Thyroid gland (tissue), 4 donors: Measurements from ENCODE around the gene BEAN1. TPM values are rescaled to one million over a fixed set of nuclear protein-coding genes. Genes with fewer than 3 reads are reported as not detected.

ENCODE experiments used
- DNase-seq, 2 donors: peaks; one replicate each; pipeline ENCODE4 v3.0.0-alpha.2; 2019
- H3K27ac ChIP-seq, 3 donors: fragments of 200-600 bp; sonication (generic); 1 replicate in 2 of 3; 2 replicates in 1 of 3; pipeline ENCODE4 v1.5.1; 2016 to 2019; ENCODE audit warnings: mild to moderate bottlenecking in 1 of 3, moderate library complexity in 1 of 3
- H3K27me3 ChIP-seq: fragments of 200-600 bp; sonication (generic); one replicate; pipeline ENCODE4 v1.5.1; 2019
- H3K36me3 ChIP-seq, 2 donors: fragments of 200-600 bp; sonication (generic); one replicate each; pipeline ENCODE4 v1.5.1; 2016 to 2019
- H3K4me1 ChIP-seq, 2 donors: fragments of 200-600 bp; sonication (generic); one replicate each; pipeline ENCODE4 v1.5.1; 2017 to 2019
- H3K4me3 ChIP-seq, 3 donors: fragments of 200-600 bp; sonication (generic); replicated peaks in 1 of 3; 1 replicate in 2 of 3; 2 replicates in 1 of 3; pipeline ENCODE4 v1.5.1; 2016; ENCODE audit warnings: mild to moderate bottlenecking in 1 of 3
- H3K9me3 ChIP-seq: fragments of 200-600 bp; sonication (generic); one replicate; pipeline ENCODE4 v1.5.1; 2017
- POLR2A ChIP-seq, 2 donors: fragments of 450-650 bp; IDR thresholded peaks; one replicate each; pipeline ENCODE4 v1.6.1; 2017; ENCODE audit warnings: antibody characterized with exemption in 2 of 2, mild to moderate bottlenecking in 2 of 2, moderate library complexity in 1 of 2
- WGBS, 2 donors: methylation state at CpG; one replicate each; pipeline ENCODE4 v1.1.5; 2017; 5-methylcytosine and 5-hydroxymethylcytosine counted together
- intact Hi-C: fragments of 100-400 bp; cut with DNase I; formaldehyde crosslinking; loops from one replicate; pipeline ENCODE4 v1.15.1; 2023
- total RNA-seq, 4 donors: library from RNA; depleted of rRNA; stranded (reverse); fragments of >200 nt; gene quantifications; one replicate each; pipeline ENCODE4 v1.2.3, GENCODE V29; 2016
- TF ChIP-seq, protein P1 (sequence below), 6 experiments: fragments of 200-600 bp in 3 of 6; fragments of 450-650 bp in 3 of 6; sonication (generic) in 3 of 6; IDR thresholded peaks; one replicate each; pipeline ENCODE4 v1.5.1; 2016 to 2019; ENCODE audit warnings: antibody characterized with exemption in 6 of 6, mild to moderate bottlenecking in 2 of 6, inconsistent platforms in 1 of 6, moderate library complexity in 1 of 6

BEAN1 gene
- total RNA-seq, 4 donors from 2014 or later: 0.38 to 0.54 TPM; not detected in 2

DNA sequence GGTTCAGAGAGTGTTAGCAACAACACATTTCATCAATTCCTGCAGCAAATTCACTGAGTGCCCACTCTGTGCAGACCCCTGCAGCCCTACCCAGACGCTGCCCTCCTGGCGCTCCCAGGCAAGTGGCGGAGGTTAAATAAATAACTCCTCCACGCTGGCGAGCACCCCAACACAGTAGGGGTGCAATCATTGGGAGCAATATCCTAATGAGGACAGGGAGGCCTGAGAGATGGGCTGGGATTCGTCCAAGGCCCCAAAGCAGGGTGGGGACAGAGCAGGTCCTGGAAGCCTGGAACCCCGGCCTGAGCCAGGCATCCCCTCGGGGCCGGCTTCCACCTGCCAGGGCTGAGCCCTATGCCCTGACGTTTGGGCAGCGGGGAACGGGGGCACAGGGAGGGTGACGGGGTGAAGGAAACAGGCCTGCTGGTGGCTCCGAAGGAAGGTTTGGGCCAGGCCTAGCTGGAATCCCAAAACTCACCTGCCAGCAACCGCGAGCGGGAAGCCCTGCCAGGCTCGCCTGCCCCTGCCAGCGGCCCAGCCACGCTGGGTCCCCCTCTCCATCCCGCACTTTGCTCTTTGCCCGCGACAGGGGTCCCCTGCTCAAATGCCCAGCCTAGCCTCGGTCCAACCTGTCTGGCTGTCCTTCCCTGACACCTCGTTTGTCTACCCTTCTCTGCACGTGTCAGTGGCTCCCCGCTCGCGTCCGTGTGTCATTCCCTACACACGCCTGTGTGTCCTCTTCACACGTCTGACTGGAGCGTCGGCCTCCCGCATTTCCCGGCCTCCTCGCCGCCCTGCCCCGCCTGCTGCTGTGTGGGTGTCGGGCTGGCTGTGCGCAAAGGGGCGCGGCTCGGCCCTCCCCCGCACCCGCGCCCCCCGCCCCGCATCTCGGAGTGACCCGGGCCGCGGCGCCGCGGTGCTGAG is 721 bp upstream of the BEAN1 start:
- TF ChIP-seq, protein P1, sequence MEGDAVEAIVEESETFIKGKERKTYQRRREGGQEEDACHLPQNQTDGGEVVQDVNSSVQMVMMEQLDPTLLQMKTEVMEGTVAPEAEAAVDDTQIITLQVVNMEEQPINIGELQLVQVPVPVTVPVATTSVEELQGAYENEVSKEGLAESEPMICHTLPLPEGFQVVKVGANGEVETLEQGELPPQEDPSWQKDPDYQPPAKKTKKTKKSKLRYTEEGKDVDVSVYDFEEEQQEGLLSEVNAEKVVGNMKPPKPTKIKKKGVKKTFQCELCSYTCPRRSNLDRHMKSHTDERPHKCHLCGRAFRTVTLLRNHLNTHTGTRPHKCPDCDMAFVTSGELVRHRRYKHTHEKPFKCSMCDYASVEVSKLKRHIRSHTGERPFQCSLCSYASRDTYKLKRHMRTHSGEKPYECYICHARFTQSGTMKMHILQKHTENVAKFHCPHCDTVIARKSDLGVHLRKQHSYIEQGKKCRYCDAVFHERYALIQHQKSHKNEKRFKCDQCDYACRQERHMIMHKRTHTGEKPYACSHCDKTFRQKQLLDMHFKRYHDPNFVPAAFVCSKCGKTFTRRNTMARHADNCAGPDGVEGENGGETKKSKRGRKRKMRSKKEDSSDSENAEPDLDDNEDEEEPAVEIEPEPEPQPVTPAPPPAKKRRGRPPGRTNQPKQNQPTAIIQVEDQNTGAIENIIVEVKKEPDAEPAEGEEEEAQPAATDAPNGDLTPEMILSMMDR (IDR thresholded peaks at IDR 0.05): no peak
- no peak for TF ChIP-seq POLR2A (IDR thresholded peaks at IDR 0.05)
- H3K36me3 ChIP-seq: no peaks in the 10 kb centered on the region
- H3K27ac ChIP-seq: no peak overlapping the region
- no peaks in the 10 kb centered on the region for H3K9me3 ChIP-seq
- DNase-seq: no peak
- H3K27me3 ChIP-seq: no peaks in the 10 kb centered on the region
- peaks cover 11 to 21% of the 10 kb centered on the region in 2 donors for H3K4me1 ChIP-seq
- peak overlapping the region in 1 of 3 donors; percentile 24 for H3K4me3 ChIP-seq
- 13 to 22% methylated on average over 32 to 33 of the region's 56 CpGs for WGBS, 2 donors
- intact Hi-C loops: no loop called here

DNA sequence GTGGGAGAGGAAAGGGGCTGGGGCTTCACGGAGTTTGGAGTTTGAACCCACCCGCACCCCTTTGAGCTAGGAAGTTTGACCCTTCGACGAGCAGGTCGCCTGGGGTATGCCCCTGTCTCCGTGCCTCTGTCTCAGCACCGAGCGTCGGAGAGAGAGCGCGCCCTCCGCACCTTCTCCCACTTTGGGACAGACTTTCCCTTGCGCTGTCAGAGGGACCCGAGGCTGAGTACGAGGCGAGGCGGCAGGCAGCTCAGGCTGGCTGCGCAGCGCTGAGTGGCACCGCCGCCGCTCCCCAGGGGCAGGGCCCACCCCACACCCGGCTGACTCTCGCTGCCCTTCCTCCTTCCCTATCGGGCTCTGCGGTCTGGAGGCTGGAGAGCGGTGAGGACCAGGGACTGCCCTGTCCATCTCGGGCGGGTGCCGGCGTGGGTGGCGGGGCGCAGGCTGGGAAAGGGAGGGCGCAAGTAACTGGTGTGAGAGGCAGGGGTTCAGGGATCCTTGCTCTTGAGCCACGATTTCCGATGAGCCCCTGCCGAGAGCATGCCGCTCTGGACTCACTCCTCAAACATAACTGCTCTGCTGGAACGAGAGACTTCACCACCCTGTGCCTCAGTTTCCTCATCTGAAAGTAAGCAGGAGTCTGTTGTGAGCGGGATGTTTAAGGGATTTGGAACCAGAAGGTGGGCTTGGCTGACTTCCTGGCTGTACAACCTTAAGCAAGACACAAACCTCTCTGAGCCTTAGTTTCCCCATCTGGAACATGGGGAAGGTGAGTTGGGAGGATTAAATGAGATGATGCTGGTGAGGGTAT is 981 bp downstream of the BEAN1 start:
- 9 to 12% methylated on average over 13 to 14 of the region's 40 CpGs for WGBS, 2 donors
- Histone ChIP-seq H3K4me3 (peak overlapping the region in 1 of 3 donors; percentile 59), H3K9me3 (no peaks in the 10 kb centered on the region), H3K27ac (no peak overlapping the region), H3K36me3 (no peaks in the 10 kb centered on the region), H3K4me1 (peaks cover 11 to 21% of the 10 kb centered on the region in 2 donors), H3K27me3 (no peaks in the 10 kb centered on the region)
- intact Hi-C loops: no loop called here
- peak; percentile 40 to 43 for DNase-seq
- TF ChIP-seq, protein P1 (IDR thresholded peaks at IDR 0.05): no peak
- no peak for TF ChIP-seq POLR2A (IDR thresholded peaks at IDR 0.05)

DNA sequence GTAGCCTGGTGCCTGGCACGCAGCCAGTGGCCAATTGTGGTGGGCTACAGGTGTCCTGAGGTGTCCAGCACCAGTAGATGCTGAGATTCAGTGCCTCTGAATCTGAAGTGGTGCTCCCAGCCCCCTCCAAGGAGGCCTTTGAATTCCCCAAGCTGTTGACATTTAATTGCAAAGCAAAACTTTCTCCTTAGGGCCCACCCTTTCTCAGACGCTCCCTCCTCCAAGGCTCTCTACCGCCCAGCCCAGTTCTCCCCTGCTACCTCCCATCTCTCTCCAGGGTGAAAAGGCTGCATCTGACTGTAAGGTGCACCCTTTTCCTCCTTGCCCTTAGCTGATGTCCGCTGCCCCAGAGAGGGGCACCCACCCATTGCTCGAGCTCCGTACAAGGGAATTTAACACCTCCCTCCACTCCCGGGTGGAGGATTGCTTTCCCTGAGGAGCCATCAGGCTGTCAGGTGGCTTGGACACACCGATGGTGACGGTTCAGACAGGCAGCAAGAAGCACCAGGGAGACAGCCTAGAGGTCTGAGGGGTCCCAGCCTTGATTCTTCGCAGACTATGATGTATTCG is 1.7 kb downstream of the BEAN1 start:
- no peaks in the 10 kb centered on the region for H3K27me3 ChIP-seq
- DNase-seq: no peak
- no peaks in the 10 kb centered on the region for H3K36me3 ChIP-seq
- no peak overlapping the region for H3K27ac ChIP-seq
- H3K4me1 ChIP-seq: peaks cover 11 to 21% of the 10 kb centered on the region in 2 donors
- TF ChIP-seq POLR2A (IDR thresholded peaks at IDR 0.05): no peak
- TF ChIP-seq, protein P1 (IDR thresholded peaks at IDR 0.05): no peak
- WGBS, 2 donors: 40 to 48% methylated on average over 8 to 11 of the region's 11 CpGs
- no peak overlapping the region for H3K4me3 ChIP-seq
- intact Hi-C loops: no loop called here
- no peaks in the 10 kb centered on the region for H3K9me3 ChIP-seq

DNA sequence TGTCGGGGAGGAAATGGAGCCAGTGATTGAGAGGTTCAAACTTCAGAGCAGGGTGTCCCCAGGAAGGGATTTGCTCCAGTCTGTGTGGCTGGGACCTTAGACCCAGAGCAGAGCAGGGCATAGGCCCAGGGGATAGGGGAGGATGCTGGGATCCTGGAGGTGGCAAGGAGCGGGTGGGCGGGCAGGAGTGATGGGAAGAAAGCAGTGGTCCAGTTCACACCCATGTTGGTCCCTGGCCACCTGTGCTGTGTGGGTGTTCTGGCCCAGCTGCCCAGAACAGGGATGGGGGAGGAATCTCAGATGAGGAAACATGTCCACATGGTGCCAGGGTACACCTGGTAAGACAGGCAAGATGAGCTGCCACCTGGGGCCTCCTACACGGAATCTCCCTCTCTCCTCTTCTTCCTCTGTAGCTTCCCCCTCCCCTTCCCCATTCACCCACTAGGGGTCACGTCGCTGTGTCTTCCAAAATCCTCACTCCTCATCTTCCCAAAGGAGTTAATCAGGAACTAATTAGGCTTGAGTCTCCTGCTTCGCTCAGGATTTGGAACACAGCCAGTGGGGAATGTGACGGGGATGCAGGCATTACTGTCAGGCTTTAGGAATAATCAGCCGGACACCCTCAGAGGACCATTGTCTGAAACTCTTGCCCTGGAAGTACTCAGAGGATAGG is 2.3 kb downstream of the BEAN1 start:
- Histone ChIP-seq H3K27me3 (no peaks in the 10 kb centered on the region), H3K9me3 (no peaks in the 10 kb centered on the region), H3K27ac (no peak overlapping the region), H3K4me1 (peaks cover 11 to 21% of the 10 kb centered on the region in 2 donors), H3K36me3 (no peaks in the 10 kb centered on the region), H3K4me3 (no peak overlapping the region)
- no peak for DNase-seq
- 67 to 68% methylated on average over 9 of the region's 9 CpGs for WGBS, 2 donors
- intact Hi-C loops: no loop called here
- TF ChIP-seq, protein P1 (IDR thresholded peaks at IDR 0.05): no peak
- TF ChIP-seq POLR2A (IDR thresholded peaks at IDR 0.05): no peak
